Ovary (tissue), 9 donors: ENCODE measurements around the gene SULF2. TPM values are rescaled to one million over a fixed set of nuclear protein-coding genes. Genes with fewer than 3 reads are reported as not detected.

Source experiments
- DNase-seq, 5 donors: peaks; one replicate each; pipeline ENCODE4 v3.0.0-alpha.2; 2019 to 2020
- H3K27ac ChIP-seq, 2 donors: fragments of 200-600 bp; one replicate each; pipeline versions ENCODE4 v1.5.1 to v1.8.0; 2019 to 2022
- H3K27me3 ChIP-seq: fragments of 200-600 bp; one replicate; pipeline ENCODE4 v1.8.0; 2022
- H3K36me3 ChIP-seq: fragments of 200-600 bp; sonication (generic); one replicate; pipeline ENCODE4 v1.5.1; 2019
- H3K4me1 ChIP-seq: one replicate; pipeline ENCODE4 v1.8.1; 2013; ENCODE audit warnings: mild to moderate bottlenecking, moderate library complexity; ENCODE audit not compliant: insufficient read depth
- H3K4me3 ChIP-seq: fragments of 200-600 bp; sonication (generic); one replicate; pipeline ENCODE4 v1.5.1; 2017
- H3K9me3 ChIP-seq, 2 donors: fragments of 200-600 bp in 1 of 2; sonication (generic) in 1 of 2; one replicate each; pipeline versions ENCODE4 v1.5.1 to v1.8.1; 2013 to 2019; ENCODE audit warnings: mild to moderate bottlenecking in 1 of 2, moderate library complexity in 1 of 2
- CTCF ChIP-seq, 3 donors: fragments of 450-650 bp in 2 of 3; fragments of 200-600 bp in 1 of 3; IDR thresholded peaks; one replicate each; pipeline versions ENCODE4 v1.5.1 to v1.8.0; 2016 to 2022; ENCODE audit warnings: antibody characterized with exemption in 3 of 3, mild to moderate bottlenecking in 1 of 3
- EP300 ChIP-seq: sonication (generic); formaldehyde crosslinking; IDR thresholded peaks from one replicate; pipeline ENCODE4 v1.6.1; 2017; ENCODE audit warnings: antibody characterized with exemption
- POLR2A ChIP-seq: fragments of 450-650 bp; IDR thresholded peaks from one replicate; pipeline ENCODE4 v1.6.1; 2017; ENCODE audit warnings: antibody characterized with exemption, mild to moderate bottlenecking, moderate library complexity
- WGBS, 3 donors: extraction: QIAGEN DNeasy Blood & Tissue Kit in 1 of 3; methylation state at CpG; one replicate each; pipeline versions ENCODE4 v1.1.5 to v1.1.7; 2013 to 2017; 5-methylcytosine and 5-hydroxymethylcytosine counted together
- intact Hi-C, 4 donors: fragments of 100-400 bp; cut with DNase I; formaldehyde crosslinking; loops; one replicate each; pipeline versions ENCODE4 v1.11.0 to v1.15.1; 2022 to 2023
- polyA plus RNA-seq, 2 donors: library from polyadenylated mRNA; stranded (reverse); fragments of 200-250 nt in 1 of 2; fragments of 350-450 nt in 1 of 2; fragmentation: Illumina TruSeq in 1 of 2; extraction: RNeasy Lipid Tissue Mini Kit (QIAGEN cat#74804) in 1 of 2; gene quantifications; one replicate each; pipeline ENCODE4 v1.2.3, GENCODE V29; 2013 to 2014
- total RNA-seq, 7 donors: library from RNA; depleted of rRNA in 2 of 7; stranded (reverse); fragments of >200 nt in 2 of 7; fragmentation: NEBNext Ultra II Directional in 3 of 7; extraction: Animal tissue kit (Norgen Biotek cat#: 25700) in 3 of 7; gene quantifications; one replicate each; pipeline versions ENCODE4 v1.1.0 to v1.2.4, GENCODE V29; 2016 to 2023
- donor health status: DM: no; HTN: no; CAD: no; lungs with moderate emphysema.
- donor health status: DM: no; HTN: no; CAD: no.
- donor health status: Bipolar disorder and iron deficiency.
- donor health status: DM: yes; HTN: yes; CAD: no.
- donor health status: DM: no; HTN: no; CAD: no.
- donor health status: DM: yes; HTN: yes; CAD: no.

Gene SULF2
- total and polyA plus RNA-seq, 9 donors: 128 to 423 (median 362) TPM

- WGBS, 3 donors: 46 to 68% (median 58%) methylated on average over 5 of the region's 5 CpGs
- Histone ChIP-seq H3K4me1 (peaks cover 8% of the 10 kb centered on the region), H3K36me3 (no peaks in the 10 kb centered on the region), H3K27me3 (no peaks in the 10 kb centered on the region), H3K9me3 (no peaks in the 10 kb centered on the region), H3K4me3 (no peak overlapping the region), H3K27ac (peak overlapping the region in 1 of 2 donors; percentile 79)
- TF ChIP-seq CTCF (IDR thresholded peaks at IDR 0.05): no peak
- no peak for TF ChIP-seq EP300
- TF ChIP-seq POLR2A: no peak
- no peak for DNase-seq
- intact Hi-C loops: no loop called here
Observed at GRCh38 chr20:47790580-47790965, 5.3 kb upstream of the SULF2 start.

DNA sequence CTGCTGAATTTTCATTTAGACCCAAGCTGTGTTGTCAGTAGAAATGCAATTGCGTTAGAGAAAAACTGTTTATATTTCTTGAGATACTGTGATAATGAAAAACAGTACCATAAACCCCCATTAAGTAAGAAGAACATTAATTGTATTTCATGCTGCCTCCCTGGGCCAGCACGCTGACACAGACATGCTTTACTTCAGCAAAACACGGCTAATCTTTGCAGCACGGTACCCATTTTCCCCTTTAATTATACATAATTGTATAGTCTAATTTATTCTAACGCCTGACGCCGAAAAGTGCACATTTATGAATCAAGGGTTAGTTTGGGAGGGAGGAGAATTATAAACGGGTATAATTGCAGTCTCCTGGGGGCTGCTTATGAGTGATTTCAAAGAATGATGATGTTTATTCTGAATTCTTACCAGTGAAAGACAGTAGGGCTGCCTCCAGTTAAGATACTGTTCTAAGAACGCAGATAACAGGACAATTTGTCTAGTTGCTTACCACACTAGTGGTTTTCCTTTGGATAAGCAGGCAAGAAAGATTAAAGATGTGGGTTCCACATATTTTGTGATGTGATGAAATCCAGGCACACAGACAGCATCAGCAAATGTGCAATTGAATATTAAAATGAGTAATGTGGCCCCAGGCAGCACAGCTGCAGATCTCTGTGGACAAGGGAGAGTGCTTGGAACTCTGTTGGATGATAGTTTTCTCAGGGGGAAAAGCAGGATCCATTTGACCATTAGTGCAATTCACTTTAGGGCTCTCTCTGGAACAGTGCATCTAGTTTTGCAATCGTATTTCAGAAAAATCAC, 4.7 kb upstream of the SULF2 start:
- no peak overlapping the region for H3K4me3 ChIP-seq
- no peak for TF ChIP-seq POLR2A
- TF ChIP-seq EP300: no peak
- no peak for TF ChIP-seq CTCF (IDR thresholded peaks at IDR 0.05)
- H3K36me3 ChIP-seq: no peaks in the 10 kb centered on the region
- DNase-seq: no peak
- 27 to 31% (median 29%) methylated on average over 10 of the region's 10 CpGs for WGBS, 3 donors
- peaks cover 8% of the 10 kb centered on the region for H3K4me1 ChIP-seq
- no peaks in the 10 kb centered on the region for H3K9me3 ChIP-seq
- H3K27me3 ChIP-seq: no peaks in the 10 kb centered on the region
- peak overlapping the region in 1 of 2 donors; percentile 79 for H3K27ac ChIP-seq
- intact Hi-C loops: loop anchor here (5.0 to 10.0 kb wide), 10 partner anchors 65 to 832 kb away; no protein-coding TSS in a partner anchor

- Histone ChIP-seq H3K9me3 (no peaks in the 10 kb centered on the region), H3K4me3 (no peak overlapping the region), H3K4me1 (peaks cover 8% of the 10 kb centered on the region), H3K27ac (peak overlapping the region in 1 of 2 donors; percentile 79), H3K27me3 (no peaks in the 10 kb centered on the region), H3K36me3 (no peaks in the 10 kb centered on the region)
- WGBS, 3 donors: 44 to 59% (median 47%) methylated on average over 12 of the region's 12 CpGs
- no peak for TF ChIP-seq POLR2A
- TF ChIP-seq EP300: no peak
- no peak for TF ChIP-seq CTCF (IDR thresholded peaks at IDR 0.05)
- intact Hi-C loops: loop anchor here (5.0 to 10.0 kb wide), 10 partner anchors 64 to 833 kb away; no protein-coding TSS in a partner anchor
- no peak for DNase-seq
Observed at GRCh38 chr20:47789081-47789763, 3.9 kb upstream of the SULF2 start.

DNA sequence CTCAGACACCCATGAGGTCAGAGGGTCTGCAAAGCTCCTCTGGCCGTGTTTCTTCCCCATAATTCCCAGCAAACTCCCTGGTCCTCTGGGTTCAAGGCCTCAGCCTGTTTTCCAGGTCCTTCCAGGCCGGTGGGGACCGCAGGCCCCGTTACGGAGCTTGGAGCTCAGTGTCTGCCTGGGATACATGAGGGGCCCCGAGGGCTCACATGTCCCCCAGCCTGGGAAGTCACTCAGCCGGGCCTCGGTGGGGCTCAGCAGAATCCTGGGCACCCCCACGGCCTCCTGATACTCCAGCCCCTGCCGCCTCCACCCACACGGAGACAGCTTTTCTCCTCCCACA, 3.4 kb upstream of the SULF2 start:
- peak overlapping the region in 1 of 2 donors; percentile 79 for H3K27ac ChIP-seq
- DNase-seq: no peak
- intact Hi-C loops: loop anchor here (5.0 to 10.0 kb wide), 10 partner anchors 64 to 834 kb away; no protein-coding TSS in a partner anchor
- no peaks in the 10 kb centered on the region for H3K27me3 ChIP-seq
- no peak overlapping the region for H3K4me3 ChIP-seq
- TF ChIP-seq POLR2A (no peak), EP300 (no peak), CTCF (IDR thresholded peaks at IDR 0.05) (no peak)
- H3K36me3 ChIP-seq: no peaks in the 10 kb centered on the region
- H3K4me1 ChIP-seq: peaks cover 8% of the 10 kb centered on the region
- H3K9me3 ChIP-seq: no peaks in the 10 kb centered on the region
- WGBS, 3 donors: 68 to 77% (median 69%) methylated on average over 11 of the region's 11 CpGs
